ENCODE measurements around the gene OR2A1.
"Not testable (repeated sequence)": the region's sequence is repeated elsewhere in the genome, so short reads cannot be mapped to it uniquely, and the experiment has no call there.

OR2A1 gene

GRCh38 chr7:144311872-144312469 lies at the start of gene OR2A1:
Gene OR2A1, plus strand, starts transcription at chr7:144312419. Its CDS starts 5,706 bp downstream, at chr7:144318125.
- DNase-seq = not testable (repeated sequence)

GRCh38 chr7:144264692-144265091 lies 47.5 kb upstream of the OR2A1 start, which contains the start of gene OR2A7:
Gene OR2A7, minus strand, starts transcription at chr7:144264792. Its CDS starts 5,164 bp downstream, at chr7:144259628.
- not testable (repeated sequence) for DNase-seq

GRCh38 chr7:144269188-144269587 lies 43.0 kb upstream of the OR2A1 start, which contains the start of gene CTAGE8:
Gene CTAGE8, minus strand, starts transcription at chr7:144269288. Its CDS starts 38 bp downstream, at chr7:144269250.
- not testable (repeated sequence) for DNase-seq

GRCh38 chr7:144275281-144275680 lies 36.9 kb upstream of the OR2A1 start:
- DNase-seq = not testable (repeated sequence)

GRCh38 chr7:144280010-144280409 lies 32.2 kb upstream of the OR2A1 start:
- DNase-seq = not testable (repeated sequence)

GRCh38 chr7:144281981-144282380 lies 30.2 kb upstream of the OR2A1 start:
- not testable (repeated sequence) for DNase-seq

- not testable (repeated sequence) for DNase-seq
Measured at GRCh38 chr7:144282490-144282889, 29.7 kb upstream of the OR2A1 start.

GRCh38 chr7:144283716-144284115 lies 28.5 kb upstream of the OR2A1 start:
- not testable (repeated sequence) for DNase-seq

- not testable (repeated sequence) for DNase-seq
Measured at GRCh38 chr7:144287171-144287784, 24.9 kb upstream of the OR2A1 start.

- not testable (repeated sequence) for DNase-seq
Measured at GRCh38 chr7:144291607-144292006, 20.6 kb upstream of the OR2A1 start.

GRCh38 chr7:144292384-144293161 lies 19.6 kb upstream of the OR2A1 start:
- DNase-seq = not testable (repeated sequence)

- DNase-seq = not testable (repeated sequence)
Measured at GRCh38 chr7:144293794-144294499, 18.3 kb upstream of the OR2A1 start.

GRCh38 chr7:144302578-144303303 lies 9.5 kb upstream of the OR2A1 start:
- not testable (repeated sequence) for DNase-seq

- not testable (repeated sequence) for DNase-seq
Measured at GRCh38 chr7:144303607-144304006, 8.6 kb upstream of the OR2A1 start.

GRCh38 chr7:144305156-144305555 lies 7.1 kb upstream of the OR2A1 start:
- DNase-seq = not testable (repeated sequence)

- DNase-seq = not testable (repeated sequence)
Measured at GRCh38 chr7:144309702-144310101, 2.5 kb upstream of the OR2A1 start.

GRCh38 chr7:144311218-144311617 lies 1.0 kb upstream of the OR2A1 start:
- DNase-seq = not testable (repeated sequence)

- DNase-seq = not testable (repeated sequence)
Measured at GRCh38 chr7:144317537-144317936, 5.3 kb downstream of the OR2A1 start.

- DNase-seq = not testable (repeated sequence)
Measured at GRCh38 chr7:144319547-144319946, 7.3 kb downstream of the OR2A1 start.

- not testable (repeated sequence) for DNase-seq
Measured at GRCh38 chr7:144321677-144322206, 9.5 kb downstream of the OR2A1 start.

GRCh38 chr7:144323359-144323758 lies 11.1 kb downstream of the OR2A1 start:
- DNase-seq = not testable (repeated sequence)

- not testable (repeated sequence) for DNase-seq
Measured at GRCh38 chr7:144325868-144326267, 13.6 kb downstream of the OR2A1 start.

All from right hindlimb (tissue), 1 donor.